ENCODE data around the gene ZNF132. TPM values are rescaled to one million over a fixed set of nuclear protein-coding genes. Genes with fewer than 3 reads are reported as not detected.
"Not testable (repeated sequence)": the region's sequence is repeated elsewhere in the genome, so short reads cannot be mapped to it uniquely, and the experiment has no call there.

Gene ZNF132
- 3.8 TPM for polyA plus RNA-seq (ENCODE audit: insufficient read length)

DNA sequence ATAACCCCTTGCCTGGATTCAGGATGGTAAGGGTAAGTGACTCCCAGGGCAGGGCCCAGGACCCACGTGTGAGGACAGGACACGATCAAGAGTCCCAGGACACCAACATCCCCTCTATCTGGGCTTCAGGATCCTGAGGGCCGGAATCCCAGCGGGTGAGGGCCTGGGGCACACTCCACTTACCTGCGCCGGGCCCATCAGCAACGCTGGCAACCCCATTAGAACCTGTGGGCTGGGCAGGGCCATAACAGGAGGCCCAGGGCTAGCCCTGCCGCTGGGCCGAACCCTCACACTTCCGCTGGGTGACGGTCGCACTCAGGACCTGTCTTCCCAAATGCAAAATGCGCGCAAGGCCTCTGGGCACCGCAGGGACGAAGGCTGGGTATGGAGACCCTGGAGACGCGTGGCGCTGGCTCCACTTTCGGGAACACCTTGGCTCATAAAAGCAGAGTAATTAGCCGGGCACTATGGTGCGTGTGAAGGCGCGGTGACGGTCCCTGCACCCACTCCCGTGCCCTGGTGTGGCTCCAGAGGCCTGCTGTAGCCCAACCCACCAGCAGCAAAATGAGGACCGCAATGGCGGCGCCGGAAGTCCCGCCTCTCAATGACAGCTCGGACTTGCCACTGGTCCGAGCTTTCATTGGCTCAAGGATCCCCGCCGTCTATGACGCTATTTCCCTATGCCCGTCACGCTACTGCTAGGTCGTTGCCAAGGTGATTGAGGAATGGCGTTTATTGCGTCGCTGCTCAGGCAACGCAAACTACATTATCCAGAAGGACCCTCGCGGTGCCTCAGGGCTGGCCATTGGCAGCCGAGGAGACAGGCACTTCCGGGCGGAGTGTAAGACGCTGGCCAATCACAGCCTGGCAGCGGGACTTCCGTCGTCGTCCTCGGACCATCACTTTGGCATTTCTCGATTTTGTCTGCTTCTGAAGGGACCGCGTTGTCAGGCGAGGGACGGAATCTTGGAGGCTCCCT lies at the start of gene ZNF132:
TSS of gene ZNF132 (minus strand) at position 578 of the 979 bp plus-strand sequence. CDS start at position 246, 332 bp downstream.
- peak; percentile 99 for DNase-seq (ENCODE audit: low read depth)

DNA sequence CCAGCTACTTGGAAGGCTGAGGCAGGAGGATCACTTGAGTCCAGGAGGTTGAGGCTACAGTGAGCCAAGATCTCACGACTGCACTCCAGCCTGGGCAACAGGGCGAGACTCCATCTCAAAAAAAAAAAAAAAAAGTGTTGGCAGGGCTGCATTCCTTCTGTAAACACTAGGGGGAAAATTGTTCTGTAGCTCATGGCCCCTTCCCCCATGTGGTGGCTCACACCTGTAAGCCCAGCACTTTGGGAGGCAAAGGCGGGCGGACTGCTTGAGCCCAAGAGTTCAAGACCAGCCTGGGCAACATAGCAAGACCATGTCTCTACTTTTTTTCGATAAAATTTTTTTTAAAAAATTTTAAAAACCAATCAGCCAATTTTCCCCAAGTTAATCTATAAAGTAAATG lies 44.4 kb upstream of the ZNF132 start:
- not testable (repeated sequence) for DNase-seq (ENCODE audit: low read depth)

DNA sequence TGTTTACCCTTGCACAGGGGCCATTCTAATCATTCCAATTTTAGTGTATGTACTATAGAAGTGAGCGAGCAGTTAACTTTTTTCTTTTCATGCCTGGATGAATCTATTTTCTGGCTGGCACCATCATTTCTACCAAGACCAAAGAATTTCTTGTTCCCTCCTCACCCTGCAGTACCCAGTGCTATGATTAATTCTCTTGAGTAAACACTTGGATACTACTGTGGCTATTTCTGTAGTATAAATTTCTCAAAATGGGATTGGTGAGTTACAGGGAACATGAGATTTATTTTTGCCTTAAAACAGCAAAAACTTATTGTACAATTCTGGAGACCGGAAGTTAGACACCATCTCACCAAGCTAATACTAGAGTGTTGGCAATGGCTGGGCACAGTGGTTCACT lies 43.8 kb upstream of the ZNF132 start:
- no peak for DNase-seq (ENCODE audit: low read depth)

DNA sequence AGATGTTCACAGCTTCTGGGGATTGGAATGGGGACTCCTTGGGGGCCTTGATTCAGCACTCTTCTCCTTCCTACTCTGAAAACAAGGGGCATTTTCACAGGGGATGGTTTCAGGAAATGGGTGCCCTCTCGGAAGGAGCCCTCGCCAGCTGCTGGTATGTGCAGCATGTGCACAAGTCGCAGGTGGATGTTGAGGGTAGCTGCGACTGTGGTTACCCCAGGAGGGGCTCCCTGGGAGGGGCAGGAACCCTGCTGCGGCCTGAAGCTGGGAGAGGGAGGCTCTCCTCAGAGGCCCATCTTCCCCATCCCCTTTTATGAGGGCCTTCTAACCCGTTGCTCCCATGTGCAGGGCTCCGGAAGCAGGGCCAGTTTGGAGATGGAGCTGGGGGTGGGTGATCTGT lies 42.4 kb upstream of the ZNF132 start:
- DNase-seq (ENCODE audit: low read depth) = no peak

DNA sequence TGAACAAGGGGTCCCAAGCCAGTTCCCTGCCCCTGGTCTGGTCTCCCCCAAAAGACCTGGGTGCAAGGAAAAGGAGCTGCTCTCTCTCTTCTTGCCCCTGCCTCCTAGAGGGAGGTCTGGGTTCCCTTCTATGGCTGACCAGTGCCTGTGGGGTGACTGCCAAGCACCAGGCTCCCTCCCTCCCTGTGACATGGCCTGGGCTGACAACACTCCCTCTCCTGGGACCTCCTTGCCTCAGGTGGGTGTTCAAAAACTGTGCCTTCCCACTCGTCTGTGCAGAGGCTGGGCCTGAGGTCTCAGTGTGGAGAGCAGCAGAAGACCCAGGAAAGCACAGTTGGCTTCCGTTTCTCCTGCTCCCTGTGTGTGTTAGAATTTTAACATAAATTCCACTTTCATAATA lies 40.9 kb upstream of the ZNF132 start:
- no peak for DNase-seq (ENCODE audit: low read depth)

DNA sequence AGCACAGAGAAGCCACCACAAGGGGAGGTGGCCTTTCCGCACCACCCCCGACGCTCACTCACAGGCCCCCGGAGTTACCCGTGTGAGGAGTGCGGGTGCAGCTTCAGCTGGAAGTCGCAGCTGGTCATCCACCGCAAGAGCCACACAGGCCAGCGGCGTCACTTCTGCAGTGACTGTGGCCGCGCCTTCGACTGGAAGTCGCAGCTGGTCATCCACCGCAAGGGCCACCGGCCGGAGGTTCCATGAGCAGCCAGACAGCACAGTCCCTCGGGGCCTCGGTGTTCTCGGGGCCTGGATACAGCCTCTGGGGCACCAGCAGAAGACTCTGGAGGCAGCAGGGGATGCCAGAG lies 40.5 kb upstream of the ZNF132 start:
- no peak for DNase-seq (ENCODE audit: low read depth)

DNA sequence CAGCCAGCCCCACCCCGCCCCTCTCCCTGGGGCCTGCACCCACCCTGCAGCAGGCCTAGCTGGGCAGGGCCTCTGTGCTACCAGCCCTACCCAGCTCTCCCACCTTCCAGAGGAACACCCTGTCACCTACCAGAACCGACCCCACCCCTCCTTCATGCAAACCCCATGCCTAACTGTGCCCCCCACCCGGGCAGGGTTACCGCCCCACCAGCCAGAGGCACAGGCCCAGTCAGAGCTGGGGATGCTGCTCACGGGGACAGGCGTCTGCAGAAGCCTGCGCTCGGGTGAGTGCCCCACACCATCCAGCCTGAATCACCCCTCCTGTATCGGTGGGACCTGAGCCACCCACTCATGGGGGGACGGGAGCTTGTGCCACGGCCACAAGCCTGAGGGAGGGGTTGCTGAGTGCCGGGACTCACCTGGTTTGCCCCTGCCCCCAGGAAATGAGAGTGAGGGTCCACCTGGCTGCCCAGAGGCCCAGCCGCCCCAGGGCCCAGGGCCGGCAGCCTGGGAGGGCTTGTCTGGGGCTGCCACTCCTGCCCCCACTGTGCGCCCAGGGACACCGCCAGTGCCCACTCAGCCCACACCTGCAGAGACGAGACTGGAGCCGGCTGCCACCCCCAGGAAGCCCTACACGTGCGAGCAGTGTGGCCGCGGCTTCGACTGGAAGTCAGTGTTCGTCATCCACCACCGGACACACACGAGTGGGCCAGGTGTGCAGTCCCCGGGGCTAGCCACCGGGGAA lies 40.0 kb upstream of the ZNF132 start:
- no peak for DNase-seq (ENCODE audit: low read depth)

DNA sequence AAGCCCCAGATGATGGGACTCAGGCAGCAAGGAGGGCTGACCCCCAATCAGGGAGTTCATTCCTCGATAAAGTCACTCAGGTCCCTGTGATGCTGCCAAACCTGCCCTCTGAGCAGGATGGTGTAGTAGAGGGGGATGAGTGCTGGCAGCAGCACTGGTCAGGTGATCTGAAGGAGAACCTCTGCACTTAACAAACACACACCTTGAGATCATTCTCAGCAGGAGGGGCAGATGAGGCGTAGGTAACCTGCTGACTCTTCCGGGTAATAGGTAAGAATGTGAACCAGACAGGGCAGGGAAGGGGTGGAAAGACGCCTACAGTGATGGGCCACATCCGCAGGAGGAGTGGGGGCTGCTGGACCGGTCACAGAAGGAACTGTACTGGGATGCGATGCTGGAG lies 39.4 kb upstream of the ZNF132 start:
- DNase-seq (ENCODE audit: low read depth) = no peak

DNA sequence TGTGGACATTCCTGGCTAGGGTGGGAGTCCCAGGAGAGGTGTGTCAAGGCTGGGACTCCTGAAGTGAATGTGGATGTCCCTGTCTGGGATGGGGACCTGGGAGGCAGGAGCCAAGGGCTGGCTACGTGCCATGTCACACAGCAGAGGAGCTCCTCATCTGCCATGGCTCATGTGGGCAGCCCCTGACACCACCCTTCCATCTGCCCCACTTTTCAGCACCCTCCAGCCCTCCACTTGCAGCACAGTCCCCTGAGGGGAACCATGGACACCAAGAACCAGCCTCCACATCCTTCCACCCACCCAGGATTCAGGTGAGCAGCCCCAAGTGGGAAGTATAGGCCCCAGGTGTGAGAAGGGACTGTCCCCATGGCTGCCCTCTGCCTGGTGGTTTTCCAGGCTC lies 37.9 kb upstream of the ZNF132 start:
- DNase-seq (ENCODE audit: low read depth) = no peak

DNA sequence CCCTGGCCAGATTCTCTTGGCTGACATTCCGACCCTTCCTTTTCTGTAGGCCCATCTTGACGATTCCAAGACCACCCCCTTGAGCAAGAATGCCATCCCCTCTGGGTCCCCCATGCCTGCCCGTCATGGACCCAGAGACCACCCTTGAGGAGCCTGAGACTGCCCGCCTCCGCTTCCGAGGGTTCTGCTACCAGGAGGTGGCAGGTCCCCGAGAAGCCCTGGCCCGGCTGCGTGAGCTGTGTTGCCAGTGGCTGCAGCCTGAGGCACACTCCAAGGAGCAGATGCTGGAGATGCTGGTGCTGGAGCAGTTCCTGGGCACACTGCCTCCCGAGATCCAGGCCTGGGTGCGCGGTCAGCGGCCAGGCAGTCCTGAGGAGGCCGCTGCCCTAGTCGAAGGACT lies 37.2 kb upstream of the ZNF132 start:
- DNase-seq (ENCODE audit: low read depth) = no peak

DNA sequence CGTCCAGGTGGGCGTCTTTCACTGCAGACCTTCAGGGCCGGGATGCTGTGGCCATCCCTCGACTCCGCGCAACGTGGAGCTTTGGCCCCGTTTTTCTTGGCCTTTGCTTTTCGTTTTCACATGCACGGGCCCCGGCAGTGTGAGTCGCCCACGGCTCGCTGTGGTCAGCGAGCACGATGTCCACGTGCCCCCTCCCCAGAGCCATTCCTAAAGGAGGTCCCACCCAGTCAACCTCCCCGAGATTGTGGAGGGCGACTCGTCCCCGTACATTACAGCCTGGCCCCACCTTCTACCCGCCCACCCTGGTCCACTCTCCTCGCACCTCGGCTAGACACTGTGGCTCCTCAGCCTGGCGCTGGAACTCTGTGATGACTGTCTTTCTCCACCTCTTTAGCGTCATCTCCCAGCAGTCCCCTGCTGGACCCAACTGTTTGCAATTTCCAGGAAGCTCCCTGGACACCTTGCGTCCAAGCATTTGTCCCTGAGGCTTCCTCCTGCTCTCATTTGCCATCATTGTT lies 36.6 kb upstream of the ZNF132 start:
- DNase-seq (ENCODE audit: low read depth) = no peak

DNA sequence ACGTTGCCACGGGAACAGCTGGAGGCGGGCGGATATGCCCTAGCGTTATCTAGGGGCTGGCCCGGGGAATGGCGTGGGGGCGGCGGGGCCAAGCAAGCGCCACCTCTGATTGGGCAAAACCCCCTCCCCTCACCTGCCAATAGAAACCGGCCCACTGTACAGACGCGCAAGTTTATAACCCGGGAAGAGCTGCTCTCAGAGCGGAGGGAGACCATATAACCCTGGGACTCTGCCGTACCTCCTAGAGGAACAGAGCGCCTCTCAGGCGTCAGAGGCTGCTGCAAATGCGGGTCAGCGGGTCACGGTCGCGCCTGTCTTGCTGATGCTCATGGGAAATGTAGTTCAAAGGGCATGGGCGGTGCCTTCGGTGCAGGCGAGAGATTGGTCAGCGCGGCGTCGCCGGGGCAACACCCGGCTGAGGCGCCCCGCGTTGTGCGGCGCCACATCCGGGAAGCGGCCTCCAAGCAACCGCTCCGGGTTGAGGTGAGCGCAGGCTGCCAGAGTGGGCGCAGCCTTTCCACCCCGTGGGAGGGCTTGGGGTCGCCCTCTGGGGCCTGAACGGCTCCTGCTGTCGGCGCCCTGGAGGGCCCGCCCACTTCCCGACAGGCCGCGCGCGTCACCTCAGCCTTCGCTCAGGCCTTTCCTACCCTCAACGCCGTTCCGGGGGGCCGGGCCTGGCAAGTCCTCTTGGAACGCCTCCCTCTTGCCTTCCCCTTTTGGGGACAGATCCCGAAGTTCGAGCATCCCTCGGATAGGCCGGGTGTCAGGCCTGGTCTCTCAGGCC lies 36.0 kb upstream of the ZNF132 start, which contains the start of gene ZNF446:
TSS of gene ZNF446 (plus strand) at position 639 of the 784 bp plus-strand sequence. CDS start 867 bp downstream, outside the sequence.
- peak; percentile 94 for DNase-seq (ENCODE audit: low read depth)

DNA sequence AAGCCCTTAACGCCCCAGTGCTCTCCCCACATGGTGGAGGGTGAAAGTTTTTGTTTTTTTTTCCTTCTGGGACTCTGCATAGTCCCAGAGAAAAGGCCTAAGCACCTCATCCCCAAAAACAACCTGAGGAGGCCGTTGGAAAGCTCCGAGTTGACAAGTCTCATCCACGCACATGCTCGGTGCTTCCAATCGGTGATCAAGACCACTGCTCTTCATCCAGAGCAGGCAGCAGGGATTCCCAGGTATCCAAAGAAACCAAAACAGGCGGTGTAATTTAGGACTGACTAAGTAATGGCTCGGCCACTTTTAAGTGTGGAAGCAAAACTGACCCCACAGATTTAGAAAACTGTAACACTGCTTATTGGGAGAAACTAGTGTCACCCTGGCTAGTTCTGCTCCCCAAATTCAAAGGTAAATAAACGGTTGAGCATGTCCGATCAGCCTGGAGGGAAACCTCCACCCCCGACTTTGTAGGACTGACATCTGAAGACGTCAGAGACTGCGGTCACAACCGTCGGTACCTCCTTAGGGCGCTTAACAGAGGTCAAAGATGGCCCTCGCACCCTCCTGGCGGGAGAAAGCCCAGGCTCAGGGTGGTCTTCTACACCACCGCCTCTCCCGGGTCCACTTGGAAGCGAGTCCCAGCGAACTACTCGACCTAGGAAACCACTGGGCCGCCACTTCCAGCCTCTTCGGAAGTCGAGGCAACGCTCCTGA lies 35.2 kb upstream of the ZNF132 start:
- DNase-seq (ENCODE audit: low read depth) = no peak

DNA sequence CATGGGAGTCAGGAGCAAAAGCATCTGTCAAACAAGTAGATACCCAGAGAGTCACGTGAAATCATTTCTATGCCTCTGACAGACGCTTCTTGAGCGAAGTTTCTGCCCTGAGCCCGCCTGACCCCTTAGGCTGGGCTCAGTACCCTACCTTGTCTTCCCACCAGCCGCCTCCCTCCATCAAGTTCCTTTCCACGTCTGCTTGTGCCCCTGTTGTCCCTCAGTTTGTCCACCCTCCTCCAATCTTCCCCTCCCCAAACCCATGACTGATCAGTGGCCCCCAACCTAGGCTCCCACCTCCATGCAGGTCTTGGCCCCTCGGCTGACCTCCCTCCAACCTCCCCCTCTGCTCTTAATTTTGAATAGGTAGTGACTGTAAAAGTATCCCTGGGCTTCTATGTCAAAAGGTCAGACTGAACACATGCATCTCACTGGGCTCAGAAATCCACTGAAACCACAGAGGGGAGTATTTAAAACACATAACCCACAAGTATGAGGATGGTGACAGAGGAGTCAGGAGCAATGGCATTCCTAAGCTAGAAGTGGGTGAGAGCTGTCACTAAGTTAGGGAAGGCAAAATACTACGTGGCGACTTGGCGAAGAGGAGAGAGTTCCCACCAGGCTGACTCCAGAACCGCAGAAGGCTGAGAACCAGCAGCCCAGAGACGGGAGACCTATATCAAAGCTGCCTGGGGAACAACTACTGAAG lies 34.5 kb upstream of the ZNF132 start:
- DNase-seq (ENCODE audit: low read depth) = no peak

DNA sequence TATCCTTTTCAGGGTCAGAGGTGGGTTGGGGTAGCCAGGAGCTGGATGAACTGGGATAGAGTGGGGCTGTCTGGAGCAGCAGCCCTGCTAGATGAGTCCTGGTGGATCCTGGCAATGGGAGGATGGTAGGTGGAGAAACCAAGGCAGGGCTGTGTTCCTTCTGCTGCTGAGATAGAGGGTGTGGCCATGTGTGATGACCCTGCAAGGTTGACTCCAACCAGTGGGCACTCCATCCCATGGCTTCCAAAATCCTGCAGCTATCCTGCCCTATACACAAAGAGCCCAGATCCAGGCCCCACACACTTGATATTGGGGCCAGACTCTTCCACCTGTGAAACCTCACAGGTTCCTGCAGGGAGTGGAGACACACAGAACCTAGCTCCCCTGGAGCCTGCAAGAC lies 33.8 kb upstream of the ZNF132 start:
- no peak for DNase-seq (ENCODE audit: low read depth)

DNA sequence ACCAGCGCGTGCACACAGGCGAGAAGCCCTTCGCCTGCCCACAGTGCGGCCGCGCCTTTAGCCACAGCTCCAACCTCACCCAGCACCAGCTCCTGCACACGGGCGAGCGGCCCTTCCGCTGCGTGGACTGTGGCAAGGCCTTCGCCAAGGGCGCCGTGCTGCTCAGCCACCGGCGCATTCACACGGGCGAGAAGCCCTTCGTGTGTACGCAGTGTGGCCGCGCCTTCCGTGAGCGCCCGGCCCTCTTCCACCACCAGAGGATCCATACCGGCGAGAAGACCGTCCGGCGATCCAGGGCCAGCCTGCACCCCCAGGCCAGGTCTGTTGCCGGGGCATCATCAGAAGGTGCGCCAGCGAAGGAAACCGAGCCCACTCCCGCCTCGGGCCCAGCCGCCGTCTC lies 31.8 kb upstream of the ZNF132 start:
- DNase-seq (ENCODE audit: low read depth) = no peak

DNA sequence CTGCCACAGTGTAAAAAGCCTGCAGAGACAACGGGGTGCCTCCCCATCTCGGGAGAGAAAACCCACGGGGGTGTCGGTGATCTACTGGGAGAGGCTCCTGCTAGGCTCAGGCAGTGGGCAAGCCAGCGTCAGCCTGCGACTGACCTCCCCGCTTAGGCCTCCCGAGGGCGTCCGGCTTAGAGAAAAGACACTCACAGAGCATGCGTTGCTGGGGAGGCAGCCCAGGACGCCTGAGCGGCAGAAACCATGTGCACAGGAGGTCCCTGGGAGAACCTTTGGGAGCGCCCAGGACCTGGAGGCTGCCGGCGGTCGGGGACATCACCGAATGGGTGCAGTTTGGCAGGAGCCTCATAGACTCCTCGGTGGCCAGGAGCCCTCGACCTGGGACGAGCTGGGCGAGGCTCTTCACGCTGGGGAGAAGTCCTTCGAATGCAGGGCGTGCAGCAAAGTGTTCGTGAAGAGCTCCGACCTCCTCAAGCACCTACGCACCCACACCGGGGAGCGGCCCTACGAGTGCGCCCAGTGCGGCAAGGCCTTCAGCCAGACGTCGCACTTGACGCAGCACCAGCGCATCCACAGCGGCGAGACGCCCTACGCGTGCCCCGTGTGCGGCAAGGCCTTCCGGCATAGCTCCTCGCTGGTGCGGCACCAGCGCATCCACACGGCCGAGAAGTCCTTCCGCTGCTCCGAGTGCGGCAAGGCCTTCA lies 31.0 kb upstream of the ZNF132 start:
- DNase-seq (ENCODE audit: low read depth) = not testable (repeated sequence)

DNA sequence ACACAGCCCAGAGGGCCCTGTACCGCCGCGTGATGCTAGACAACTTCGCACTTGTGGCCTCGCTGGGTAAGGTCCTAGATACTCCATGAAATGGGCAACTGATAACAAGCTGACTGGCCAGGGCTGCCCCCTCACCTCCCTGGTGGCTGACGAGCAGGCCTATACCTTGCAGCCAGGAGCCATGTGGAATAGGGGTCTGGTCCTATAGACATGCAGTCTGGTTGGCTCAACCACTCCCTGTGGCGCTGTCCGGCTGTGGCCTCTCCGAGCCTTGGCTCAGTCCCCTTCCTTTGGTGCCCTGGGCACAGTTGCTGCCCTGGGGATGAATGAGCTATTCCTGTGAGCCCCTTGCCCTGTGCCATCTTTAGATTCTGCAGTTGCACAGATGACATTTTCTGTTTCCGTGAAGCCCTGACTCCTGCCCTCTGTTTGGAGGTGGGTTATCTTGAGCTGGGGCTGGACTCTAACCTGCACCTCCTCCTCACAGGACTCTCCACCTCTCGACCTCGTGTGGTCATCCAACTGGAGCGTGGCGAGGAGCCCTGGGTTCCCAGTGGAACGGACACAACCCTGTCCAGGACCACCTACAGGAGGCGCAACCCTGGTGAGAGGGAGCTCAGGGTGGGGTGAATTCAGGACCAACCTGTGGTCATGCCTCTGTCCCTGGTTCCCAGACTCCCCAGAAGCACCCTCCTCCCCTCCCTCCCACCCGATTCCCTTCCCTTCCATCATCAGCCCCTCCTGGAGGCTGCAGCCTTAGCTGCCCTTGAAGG lies 29.5 kb upstream of the ZNF132 start:
- DNase-seq (ENCODE audit: low read depth) = no peak

Data from forelimb muscle (tissue), 1 donor.